T-helper 2 cell treated with Interferon-gamma antibody and Interleukin-4, amounts not matched to agents 5 μg/mL and 100 μg/mL, for 36 hours (primary cell): ENCODE measurements around the gene RTP2.

Experiments used
- DNase-seq: peaks from one replicate; pipeline ENCODE4 v3.0.0; 2021; ENCODE audit warnings: low spot score
- H3K27ac Mint-ChIP-seq: one replicate; pipeline ENCODE4 v1.8.0; 2021; ENCODE audit warnings: mild to moderate bottlenecking, mixed read lengths
- H3K27me3 Mint-ChIP-seq: one replicate; pipeline ENCODE4 v1.8.0; 2021; ENCODE audit warnings: low read depth, mixed read lengths
- H3K36me3 Mint-ChIP-seq: one replicate; pipeline ENCODE4 v1.8.0; 2021; ENCODE audit warnings: low read depth, mixed read lengths
- H3K4me1 Mint-ChIP-seq: one replicate; pipeline ENCODE4 v1.8.0; 2021; ENCODE audit warnings: low read depth, mixed read lengths
- H3K4me3 Mint-ChIP-seq: one replicate; pipeline ENCODE4 v1.8.0; 2022; ENCODE audit warnings: mild to moderate bottlenecking, moderate library complexity, mixed read lengths
- H3K9me3 Mint-ChIP-seq: one replicate; pipeline ENCODE4 v1.8.0; 2021; ENCODE audit warnings: mixed read lengths

The RTP2 gene

DNA sequence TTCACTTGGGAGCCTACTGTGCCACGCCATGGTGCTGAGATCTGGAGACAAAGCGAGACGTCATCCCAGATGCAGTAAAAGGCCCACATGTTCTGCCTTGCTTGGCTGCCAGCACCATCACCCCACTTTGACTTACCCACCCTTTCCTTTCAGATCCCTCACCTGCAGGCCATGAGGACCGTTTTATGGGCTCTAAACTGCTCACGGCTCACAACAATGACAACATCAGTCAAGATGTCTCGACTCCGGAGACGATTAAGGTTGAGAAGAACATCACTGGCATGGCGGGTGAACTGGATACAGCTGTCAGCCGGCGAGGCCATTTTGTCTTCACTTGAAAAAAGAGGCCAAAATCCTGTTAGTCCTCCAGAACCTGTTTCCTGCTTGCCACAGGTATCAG, 31.0 kb upstream of the RTP2 start:
- Mint-ChIP-seq H3K9me3 (no peaks in the 10 kb centered on the region), H3K36me3 (peaks cover 21% of the 10 kb centered on the region), H3K4me1 (peaks cover 10% of the 10 kb centered on the region), H3K4me3 (no peak overlapping the region), H3K27me3 (peaks cover 8% of the 10 kb centered on the region), H3K27ac (no peak overlapping the region)
- no peak for DNase-seq

DNA sequence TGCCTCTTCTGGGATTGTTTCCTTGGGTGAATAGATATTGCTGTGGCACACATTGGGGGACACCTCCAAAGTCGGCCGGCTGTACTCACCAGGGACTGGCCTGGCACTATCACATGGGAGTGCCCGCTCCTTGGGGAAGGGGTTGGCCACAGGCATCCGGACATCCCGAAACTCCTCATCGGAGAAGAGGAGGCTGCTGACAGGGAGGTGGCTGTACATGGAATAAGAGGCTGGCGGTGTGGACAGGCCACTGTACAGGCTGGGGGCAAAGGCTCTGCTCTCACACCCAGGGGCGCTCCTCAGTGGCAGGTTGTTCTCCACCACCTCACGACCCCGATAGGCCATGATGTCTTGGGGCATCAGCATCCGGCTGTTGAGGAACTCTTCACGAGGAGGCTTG, 27.2 kb upstream of the RTP2 start:
- H3K36me3 Mint-ChIP-seq: peaks cover 30% of the 10 kb centered on the region
- no peak for DNase-seq
- H3K27ac Mint-ChIP-seq: no peak overlapping the region
- H3K27me3 Mint-ChIP-seq: no peaks in the 10 kb centered on the region
- no peak overlapping the region for H3K4me3 Mint-ChIP-seq
- no peaks in the 10 kb centered on the region for H3K4me1 Mint-ChIP-seq
- H3K9me3 Mint-ChIP-seq: no peaks in the 10 kb centered on the region

DNA sequence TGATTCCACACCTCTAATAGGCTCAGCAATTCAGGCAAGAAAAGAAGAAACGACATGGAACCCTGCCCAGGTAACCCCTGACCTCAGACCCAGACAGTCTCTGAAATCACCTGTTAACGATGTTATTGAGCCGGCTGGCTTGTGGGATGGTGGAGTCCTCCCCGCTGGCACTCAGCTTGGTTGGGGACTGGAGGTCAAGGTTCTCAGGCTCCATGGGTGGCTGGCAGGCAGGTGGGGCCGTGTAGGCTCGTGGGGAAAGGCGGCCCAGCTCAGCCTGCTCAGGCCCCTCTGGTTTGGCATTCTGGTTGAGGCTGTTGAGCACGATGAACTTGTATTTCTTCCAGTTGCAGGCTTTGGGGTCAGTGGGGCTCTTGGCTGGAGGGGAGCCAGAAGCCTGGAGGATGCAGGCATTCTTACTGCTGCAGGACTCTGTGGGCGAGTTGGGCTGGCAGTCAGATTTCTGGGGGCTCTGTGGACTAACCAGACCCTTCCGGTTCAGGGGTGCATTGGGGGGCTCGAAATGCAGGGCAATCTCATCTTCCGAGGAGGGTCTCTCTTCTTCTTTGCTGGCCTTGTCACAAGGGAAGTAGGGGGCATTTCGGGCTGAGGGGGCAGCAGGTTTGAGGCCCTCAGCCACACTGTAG, 26.7 kb upstream of the RTP2 start:
- H3K27me3 Mint-ChIP-seq: no peaks in the 10 kb centered on the region
- DNase-seq: no peak
- H3K36me3 Mint-ChIP-seq: peaks cover 32% of the 10 kb centered on the region
- H3K9me3 Mint-ChIP-seq: no peaks in the 10 kb centered on the region
- no peak overlapping the region for H3K4me3 Mint-ChIP-seq
- H3K27ac Mint-ChIP-seq: no peak overlapping the region
- H3K4me1 Mint-ChIP-seq: no peaks in the 10 kb centered on the region

DNA sequence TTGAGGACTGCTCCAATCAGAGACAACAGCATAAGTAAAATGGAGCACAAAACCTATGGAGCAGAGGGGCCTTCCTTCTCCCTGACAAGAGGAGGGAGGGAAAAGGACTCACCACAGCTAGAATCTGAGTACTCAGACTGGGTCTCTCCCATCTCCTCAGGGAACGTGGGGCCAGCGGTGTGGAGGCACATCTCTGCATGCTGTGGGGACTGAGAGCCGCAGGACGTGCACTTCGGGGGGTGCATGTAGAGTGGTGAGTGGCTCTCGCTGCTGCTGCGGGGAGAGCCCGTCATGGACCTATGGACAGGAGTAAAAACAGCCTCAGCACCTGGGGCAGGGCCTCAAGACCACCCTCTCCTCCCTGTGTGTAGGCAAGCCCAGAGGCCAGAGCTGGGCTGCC, 25.9 kb upstream of the RTP2 start:
- Mint-ChIP-seq H3K4me1 (no peaks in the 10 kb centered on the region), H3K27ac (no peak overlapping the region), H3K27me3 (no peaks in the 10 kb centered on the region), H3K36me3 (peaks cover 35% of the 10 kb centered on the region), H3K4me3 (no peak overlapping the region), H3K9me3 (no peaks in the 10 kb centered on the region)
- DNase-seq: no peak

DNA sequence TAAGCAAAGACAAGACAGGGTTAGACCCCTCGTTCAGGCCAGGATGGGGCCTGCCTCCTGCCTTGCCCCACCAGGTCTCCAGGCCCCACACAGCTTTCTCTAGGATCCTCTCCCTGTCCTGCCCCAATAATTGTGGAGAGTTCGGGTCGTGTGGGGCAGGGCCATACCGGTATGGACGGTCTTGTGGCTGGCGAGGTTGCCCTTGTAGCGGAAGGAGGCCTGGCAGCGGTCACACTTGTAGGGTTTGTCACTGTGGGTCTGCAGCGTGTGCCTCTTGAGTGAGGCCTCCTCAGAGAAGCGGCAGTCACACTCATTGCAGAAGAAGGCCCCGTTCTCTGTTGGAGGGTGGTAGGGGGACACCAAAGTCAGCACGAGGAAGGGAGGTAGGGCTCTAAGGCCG, 24.2 kb upstream of the RTP2 start:
- no peaks in the 10 kb centered on the region for H3K27me3 Mint-ChIP-seq
- H3K4me3 Mint-ChIP-seq: no peak overlapping the region
- H3K27ac Mint-ChIP-seq: no peak overlapping the region
- H3K4me1 Mint-ChIP-seq: no peaks in the 10 kb centered on the region
- H3K36me3 Mint-ChIP-seq: peaks cover 29% of the 10 kb centered on the region
- no peak for DNase-seq
- no peaks in the 10 kb centered on the region for H3K9me3 Mint-ChIP-seq

DNA sequence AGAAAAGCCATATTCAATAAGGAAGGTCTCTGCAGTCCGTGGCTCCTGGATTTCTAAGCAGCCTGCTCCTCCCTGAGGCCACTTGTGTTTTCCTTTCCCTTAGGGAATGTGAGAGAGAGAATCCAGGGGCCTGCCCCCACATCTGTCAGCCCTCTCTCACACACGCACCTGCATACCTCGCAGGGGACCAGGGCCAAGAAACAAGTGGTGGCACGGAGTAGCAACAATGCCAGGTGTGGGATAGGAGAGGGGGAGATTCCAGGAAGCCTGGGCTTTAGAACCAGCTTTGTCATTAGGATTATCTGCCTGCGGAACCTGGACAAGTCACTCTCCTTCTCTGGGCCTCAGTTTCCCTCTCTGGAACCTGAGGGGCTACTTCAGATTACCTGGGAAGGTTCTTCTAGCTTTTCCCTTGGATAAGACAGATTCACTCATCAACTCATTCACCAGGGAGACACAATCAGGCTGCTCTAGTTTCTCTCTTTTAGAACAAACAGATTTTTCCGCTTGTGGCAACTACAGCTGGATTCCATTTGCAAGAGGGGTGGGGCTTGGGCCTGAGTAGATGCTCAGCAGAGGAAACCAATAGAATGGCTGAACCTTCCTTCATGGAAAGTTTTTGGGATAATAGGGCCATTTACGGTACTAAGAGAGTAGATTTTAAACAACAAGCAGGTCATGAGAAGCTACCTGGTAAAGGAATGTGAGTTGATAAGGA, 23.5 kb upstream of the RTP2 start:
- Mint-ChIP-seq H3K36me3 (peaks cover 26% of the 10 kb centered on the region), H3K27me3 (no peaks in the 10 kb centered on the region), H3K4me1 (no peaks in the 10 kb centered on the region), H3K9me3 (no peaks in the 10 kb centered on the region), H3K4me3 (no peak overlapping the region), H3K27ac (no peak overlapping the region)
- no peak for DNase-seq

DNA sequence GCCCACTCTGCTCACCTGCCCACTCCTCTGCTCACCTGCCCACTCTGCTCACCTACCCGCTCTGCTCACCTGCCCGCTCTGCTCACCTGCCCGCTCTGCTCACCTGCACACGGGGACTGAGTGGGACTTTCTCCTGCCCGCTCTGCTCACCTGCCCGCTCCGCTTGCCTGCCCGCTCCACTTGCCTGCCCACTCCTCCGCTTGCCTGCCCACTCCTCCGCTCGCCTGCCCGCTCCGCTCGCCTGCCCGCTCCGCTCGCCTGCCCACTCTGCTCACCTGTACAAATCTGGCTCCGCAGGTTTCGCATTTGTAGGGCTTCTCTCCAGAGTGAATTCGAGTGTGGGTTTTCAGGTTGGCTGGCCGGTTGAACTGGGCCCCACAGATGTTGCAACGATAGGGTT, 22.9 kb upstream of the RTP2 start:
- no peak for DNase-seq
- Mint-ChIP-seq H3K4me3 (no peak overlapping the region), H3K27ac (no peak overlapping the region), H3K9me3 (no peaks in the 10 kb centered on the region), H3K36me3 (peaks cover 26% of the 10 kb centered on the region), H3K27me3 (no peaks in the 10 kb centered on the region), H3K4me1 (no peaks in the 10 kb centered on the region)

DNA sequence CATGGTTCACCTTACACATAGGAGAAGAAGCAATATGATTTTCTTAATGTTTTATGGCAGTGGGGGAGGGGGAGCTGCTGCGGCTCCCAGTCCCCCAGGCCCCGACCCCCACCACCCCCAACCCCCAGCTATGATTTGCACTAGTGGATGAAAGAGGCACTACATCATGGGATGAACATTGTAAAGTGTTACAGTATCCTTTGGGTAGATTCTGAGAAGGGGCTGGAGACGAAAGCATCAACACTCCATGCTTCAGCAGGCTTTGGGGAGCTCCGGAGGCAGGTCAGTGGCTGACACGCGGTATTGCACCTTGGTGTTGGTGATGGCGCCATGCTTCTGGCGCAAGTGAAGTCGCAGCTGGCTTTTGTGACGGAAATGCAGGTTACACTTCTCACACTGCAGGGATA, 19.9 kb upstream of the RTP2 start:
- H3K4me1 Mint-ChIP-seq: no peaks in the 10 kb centered on the region
- H3K4me3 Mint-ChIP-seq: no peak overlapping the region
- no peaks in the 10 kb centered on the region for H3K9me3 Mint-ChIP-seq
- no peak for DNase-seq
- no peaks in the 10 kb centered on the region for H3K27me3 Mint-ChIP-seq
- H3K36me3 Mint-ChIP-seq: peaks cover 20% of the 10 kb centered on the region
- H3K27ac Mint-ChIP-seq: no peak overlapping the region

DNA sequence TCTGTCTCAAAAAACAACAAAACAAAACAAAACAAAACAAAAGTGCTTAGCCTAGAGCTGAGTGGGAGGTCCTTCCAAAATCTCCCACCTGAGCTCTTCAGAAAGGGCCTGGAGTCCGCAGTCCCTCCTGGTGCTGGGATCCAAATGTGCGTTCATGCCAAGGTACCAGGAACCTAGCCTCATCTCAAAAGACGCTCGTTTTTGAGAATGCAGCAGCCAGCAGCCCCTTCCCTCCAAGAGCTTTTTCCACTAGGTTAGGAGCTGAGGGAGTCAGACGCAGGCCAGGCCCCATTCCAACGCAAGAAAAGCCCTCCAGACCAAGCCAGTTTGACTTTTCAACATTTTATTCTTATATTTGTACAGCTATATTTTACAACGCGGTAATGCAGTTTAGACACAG, 18.7 kb upstream of the RTP2 start:
- Mint-ChIP-seq H3K4me1 (no peaks in the 10 kb centered on the region), H3K4me3 (no peak overlapping the region), H3K9me3 (no peaks in the 10 kb centered on the region), H3K36me3 (peaks cover 13% of the 10 kb centered on the region), H3K27me3 (no peaks in the 10 kb centered on the region), H3K27ac (no peak overlapping the region)
- DNase-seq: no peak

DNA sequence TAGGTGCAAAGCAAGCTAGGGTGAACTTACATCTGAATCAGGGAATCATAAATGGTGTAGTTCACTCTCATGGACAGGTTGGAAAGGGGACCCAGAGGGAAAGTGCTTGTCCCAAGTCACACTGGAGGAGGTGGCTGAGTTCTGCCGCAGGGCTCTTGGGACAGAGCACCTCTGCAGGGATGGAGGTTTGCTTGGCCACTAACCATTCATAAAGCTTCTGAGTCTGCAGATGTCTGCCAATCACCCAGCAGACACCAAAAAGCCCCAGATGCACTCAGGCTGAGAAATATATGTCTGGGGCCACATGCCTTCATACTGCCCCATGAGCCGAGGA, 17.9 kb upstream of the RTP2 start:
- H3K27me3 Mint-ChIP-seq: no peaks in the 10 kb centered on the region
- H3K4me1 Mint-ChIP-seq: no peaks in the 10 kb centered on the region
- H3K9me3 Mint-ChIP-seq: no peaks in the 10 kb centered on the region
- peaks cover 11% of the 10 kb centered on the region for H3K36me3 Mint-ChIP-seq
- DNase-seq: no peak
- H3K4me3 Mint-ChIP-seq: no peak overlapping the region
- no peak overlapping the region for H3K27ac Mint-ChIP-seq

DNA sequence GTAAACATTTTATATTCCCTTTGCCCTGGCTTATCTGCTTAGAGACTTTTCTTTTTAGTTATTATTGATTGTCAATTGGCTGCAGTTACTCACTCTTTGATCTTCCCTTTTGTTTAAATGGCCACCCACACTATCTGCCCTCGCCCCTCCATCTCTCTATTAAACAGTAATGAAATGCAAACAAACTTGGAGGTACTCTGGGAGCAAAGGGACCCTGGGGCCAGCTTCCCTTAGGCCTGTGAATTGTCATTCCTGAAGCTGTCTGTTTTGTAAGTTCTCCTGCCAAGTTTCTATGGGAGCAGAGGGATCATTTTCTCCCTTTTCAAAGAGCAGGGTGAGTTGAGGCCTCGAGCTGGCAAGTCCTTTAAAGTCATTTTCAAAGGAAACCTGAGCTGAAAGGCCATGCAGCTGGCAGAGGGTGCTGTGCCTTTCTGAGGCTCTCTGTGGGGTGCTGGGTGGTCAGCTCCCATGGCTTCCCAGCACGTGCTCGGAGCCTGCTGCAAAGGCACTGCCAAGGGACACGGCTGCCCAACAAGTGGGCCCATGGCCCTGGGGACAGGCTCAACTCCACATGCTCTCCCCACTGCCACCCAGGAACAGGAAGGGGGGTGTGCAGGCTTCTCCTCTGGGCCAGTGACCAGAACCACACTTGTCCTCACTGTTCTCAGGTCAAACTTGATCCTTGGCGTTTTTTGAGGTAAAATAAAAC, 17.4 kb upstream of the RTP2 start:
- H3K36me3 Mint-ChIP-seq: peaks cover 8% of the 10 kb centered on the region
- no peaks in the 10 kb centered on the region for H3K4me1 Mint-ChIP-seq
- H3K27ac Mint-ChIP-seq: no peak overlapping the region
- H3K9me3 Mint-ChIP-seq: no peaks in the 10 kb centered on the region
- H3K4me3 Mint-ChIP-seq: no peak overlapping the region
- no peak for DNase-seq
- no peaks in the 10 kb centered on the region for H3K27me3 Mint-ChIP-seq

DNA sequence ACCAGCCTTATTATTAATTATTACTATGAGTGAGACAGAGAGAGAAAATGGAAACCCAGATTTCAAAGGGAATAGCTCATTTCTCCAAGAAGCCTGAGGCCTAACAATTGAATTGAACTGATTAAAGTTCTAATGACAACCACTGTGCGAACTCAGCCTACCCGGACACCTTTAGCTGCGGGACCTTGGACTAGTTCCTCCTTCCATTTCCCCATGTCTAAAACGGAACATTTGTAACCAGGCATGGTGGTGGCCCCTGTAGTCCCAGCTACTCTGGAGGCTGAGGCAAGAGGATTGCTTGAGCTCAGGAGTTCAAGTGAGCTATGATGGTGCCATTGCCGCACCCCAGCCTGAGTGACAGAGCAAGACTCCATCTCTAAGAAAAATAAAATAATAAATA, 16.4 kb upstream of the RTP2 start:
- Mint-ChIP-seq H3K27me3 (peaks cover 3% of the 10 kb centered on the region), H3K36me3 (peaks cover 5% of the 10 kb centered on the region), H3K9me3 (no peaks in the 10 kb centered on the region), H3K27ac (no peak overlapping the region), H3K4me3 (no peak overlapping the region), H3K4me1 (peaks cover 9% of the 10 kb centered on the region)
- DNase-seq: no peak

DNA sequence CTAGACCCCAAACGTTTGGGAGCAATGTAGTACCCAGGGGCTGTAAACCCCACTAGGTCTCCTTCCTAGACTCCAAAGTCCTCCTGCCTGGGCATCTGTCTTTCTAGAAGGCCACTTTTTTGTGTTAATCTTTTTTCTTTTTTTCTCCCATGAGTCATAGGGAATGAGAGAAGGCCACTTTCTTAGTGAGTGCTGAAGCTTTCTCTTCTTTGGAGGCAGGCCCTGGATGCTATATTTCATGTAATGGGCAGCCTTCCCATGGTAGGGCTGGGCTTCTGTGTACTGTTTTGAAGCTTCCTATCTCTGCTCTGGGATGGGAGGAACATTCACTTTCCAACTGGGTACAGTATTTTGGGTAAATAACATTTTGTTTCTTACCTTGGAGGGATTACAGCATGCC, 15.2 kb upstream of the RTP2 start:
- Mint-ChIP-seq H3K27me3 (peaks cover 3% of the 10 kb centered on the region), H3K27ac (no peak overlapping the region), H3K4me3 (no peak overlapping the region), H3K9me3 (no peaks in the 10 kb centered on the region), H3K4me1 (peaks cover 12% of the 10 kb centered on the region), H3K36me3 (no peaks in the 10 kb centered on the region)
- DNase-seq: no peak

DNA sequence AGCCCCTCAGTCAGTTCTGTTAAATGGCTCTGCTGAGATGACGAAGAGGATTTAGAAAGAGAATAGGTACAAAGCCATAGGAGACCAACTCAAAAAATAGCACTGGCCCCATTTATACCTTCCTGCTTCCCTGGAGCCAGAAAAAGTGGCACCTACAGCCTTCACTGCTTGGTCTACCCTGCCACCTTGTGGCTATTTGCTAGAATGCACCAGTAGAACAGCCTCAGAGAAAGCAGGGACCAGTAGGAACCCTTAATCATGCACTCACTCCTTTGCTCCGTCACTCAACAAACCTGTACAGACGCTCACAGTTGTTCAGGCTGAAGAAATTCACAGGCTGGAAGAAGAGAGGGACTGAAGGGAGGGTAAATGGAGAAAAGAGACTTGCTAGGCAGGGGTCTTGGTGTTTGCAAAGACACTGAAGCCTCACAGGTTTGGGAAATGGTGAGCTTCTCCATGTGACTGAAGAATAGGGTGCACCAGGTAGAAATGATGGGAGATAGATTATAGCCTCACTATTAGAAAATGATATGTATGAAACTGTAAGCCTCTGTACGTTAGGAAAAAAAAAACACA, 12.1 kb upstream of the RTP2 start:
- Mint-ChIP-seq H3K27me3 (peaks cover 10% of the 10 kb centered on the region), H3K4me3 (peak overlapping the region; percentile 2), H3K9me3 (no peaks in the 10 kb centered on the region), H3K36me3 (no peaks in the 10 kb centered on the region), H3K4me1 (peaks cover 12% of the 10 kb centered on the region), H3K27ac (no peak overlapping the region)
- DNase-seq: peak; percentile 60
